Parathyroid adenoma (tissue), 2 donors: Measurements from ENCODE around the gene COL18A1.

Experiments used
- H2AFZ ChIP-seq: fragments of 300-600 bp; sonication (generic); one replicate; pipeline ENCODE4 v1.7.0; 2017; ENCODE audit warnings: antibody characterized with exemption, mild to moderate bottlenecking
- H3K27ac ChIP-seq: fragments of 300-600 bp; sonication (generic); one replicate; pipeline ENCODE4 v1.7.0; 2017
- H3K27me3 ChIP-seq: fragments of 300-600 bp; sonication (generic); one replicate; pipeline ENCODE4 v1.7.0; 2017; ENCODE audit warnings: low read length; ENCODE audit not compliant: control insufficient read depth, insufficient read depth
- H3K36me3 ChIP-seq: fragments of 300-600 bp; sonication (generic); one replicate; pipeline ENCODE4 v1.7.0; 2017; ENCODE audit warnings: low read length; ENCODE audit not compliant: control insufficient read depth, insufficient read depth
- H3K4me1 ChIP-seq: fragments of 300-600 bp; sonication (generic); one replicate; pipeline ENCODE4 v1.7.0; 2017; ENCODE audit warnings: control low read depth
- H3K4me2 ChIP-seq: fragments of 300-600 bp; sonication (generic); one replicate; pipeline ENCODE4 v1.7.0; 2017; ENCODE audit warnings: low read length
- H3K4me3 ChIP-seq: fragments of 300-600 bp; sonication (generic); one replicate; pipeline ENCODE4 v1.7.0; 2017; ENCODE audit warnings: low read depth, low read length
- H3K79me2 ChIP-seq: fragments of 300-600 bp; sonication (generic); one replicate; pipeline ENCODE4 v1.7.0; 2017; ENCODE audit warnings: control low read depth
- H3K9ac ChIP-seq: fragments of 300-600 bp; sonication (generic); one replicate; pipeline ENCODE4 v1.7.0; 2017; ENCODE audit warnings: mild to moderate bottlenecking
- H3K9me3 ChIP-seq: fragments of 300-600 bp; sonication (generic); one replicate; pipeline ENCODE4 v1.7.0; 2017; ENCODE audit warnings: low read length; ENCODE audit not compliant: control insufficient read depth
- CTCF ChIP-seq: fragments of 300-600 bp; sonication (generic); IDR thresholded peaks from one replicate; pipeline ENCODE4 v1.7.0; 2017; ENCODE audit warnings: antibody characterized with exemption, mild to moderate bottlenecking
- donor health status: primary hyperparathyroidism.

The COL18A1 gene

DNA sequence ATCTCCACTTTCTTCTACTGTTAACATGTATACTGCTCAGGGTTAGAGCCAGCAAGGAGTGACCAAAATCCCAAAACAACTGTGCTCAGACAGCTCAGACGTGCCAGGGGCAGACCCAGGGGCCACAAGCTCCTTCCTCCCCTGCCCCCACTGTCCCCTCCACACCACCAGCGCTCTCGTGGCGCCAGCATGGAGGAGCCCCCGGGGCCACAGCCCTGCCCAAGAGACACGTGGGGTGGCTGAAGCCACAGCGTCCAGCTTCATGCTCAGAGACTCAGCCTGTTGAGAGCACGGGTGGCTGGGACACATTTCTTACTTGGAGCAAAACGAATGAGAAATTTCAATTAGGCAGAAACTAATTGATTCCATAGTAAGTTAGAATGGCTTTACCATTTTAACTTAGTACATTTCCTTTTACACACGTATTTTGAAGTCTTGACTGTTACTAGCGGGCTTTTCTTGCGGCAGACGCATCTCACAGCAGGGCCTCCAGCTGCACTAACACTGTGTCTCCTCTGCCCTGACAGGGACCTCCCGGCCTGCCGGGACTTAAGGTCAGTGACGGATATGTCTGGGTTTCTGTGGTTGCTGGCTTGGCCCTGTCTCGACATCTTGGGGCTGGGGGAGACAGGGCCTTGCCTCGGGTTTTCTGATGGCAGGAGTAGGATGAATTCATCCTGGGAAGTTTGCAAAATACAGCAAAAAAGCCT, 83.1 kb downstream of the COL18A1 start:
- no peaks in the 10 kb centered on the region for H3K4me1 ChIP-seq
- no peaks in the 10 kb centered on the region for H3K79me2 ChIP-seq
- no peak overlapping the region for H3K27ac ChIP-seq
- no peak for TF ChIP-seq CTCF
- no peak overlapping the region for H3K9ac ChIP-seq
- no peaks in the 10 kb centered on the region for H3K36me3 ChIP-seq
- H3K9me3 ChIP-seq: no peaks in the 10 kb centered on the region
- H2AFZ ChIP-seq: no peak overlapping the region
- H3K27me3 ChIP-seq: no peaks in the 10 kb centered on the region
- no peak overlapping the region for H3K4me2 ChIP-seq
- H3K4me3 ChIP-seq: no peak overlapping the region

DNA sequence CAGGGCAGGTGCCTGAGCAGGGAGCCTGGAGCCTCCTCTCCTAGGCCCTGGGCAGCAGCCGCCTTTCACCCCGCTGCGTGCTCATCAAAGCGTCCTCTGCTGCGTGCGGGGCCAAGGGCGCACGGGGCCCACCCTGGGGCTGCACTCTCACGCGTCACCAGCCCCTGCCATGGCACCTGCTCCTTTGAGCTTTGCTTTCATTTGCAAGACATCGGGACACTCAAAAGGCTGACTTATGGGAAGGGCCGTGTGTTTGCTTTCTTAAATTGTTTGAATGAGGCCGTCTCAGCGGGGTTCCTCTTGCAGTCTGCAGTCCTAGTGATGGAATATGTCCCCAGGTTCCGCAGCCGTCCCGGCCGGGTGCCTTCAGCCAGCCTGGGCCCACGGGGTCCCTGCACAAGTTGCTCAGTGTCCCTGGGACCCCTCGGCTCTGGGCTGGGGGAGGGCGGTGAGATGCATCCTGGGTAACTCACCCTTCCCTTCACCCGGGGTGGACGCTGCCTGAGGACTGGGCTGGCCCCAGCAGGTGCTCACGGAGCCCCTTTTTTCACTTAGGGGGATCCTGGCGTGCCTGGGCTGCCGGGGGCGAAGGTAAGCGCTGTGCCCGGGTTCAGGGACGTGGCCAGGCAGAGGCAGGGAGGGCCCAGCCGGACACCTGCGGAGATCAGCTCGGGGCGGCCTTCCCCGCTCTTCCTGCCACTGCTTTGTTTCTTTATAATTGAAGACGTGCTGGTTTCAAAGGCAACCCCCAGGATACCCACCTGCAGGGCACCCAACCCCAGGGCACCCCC, 84.2 kb downstream of the COL18A1 start:
- Histone ChIP-seq H2AFZ (no peak overlapping the region), H3K4me2 (no peak overlapping the region), H3K9ac (no peak overlapping the region), H3K27ac (no peak overlapping the region), H3K4me1 (no peaks in the 10 kb centered on the region), H3K9me3 (no peaks in the 10 kb centered on the region), H3K79me2 (no peaks in the 10 kb centered on the region), H3K27me3 (no peaks in the 10 kb centered on the region), H3K4me3 (no peak overlapping the region), H3K36me3 (no peaks in the 10 kb centered on the region)
- no peak for TF ChIP-seq CTCF

DNA sequence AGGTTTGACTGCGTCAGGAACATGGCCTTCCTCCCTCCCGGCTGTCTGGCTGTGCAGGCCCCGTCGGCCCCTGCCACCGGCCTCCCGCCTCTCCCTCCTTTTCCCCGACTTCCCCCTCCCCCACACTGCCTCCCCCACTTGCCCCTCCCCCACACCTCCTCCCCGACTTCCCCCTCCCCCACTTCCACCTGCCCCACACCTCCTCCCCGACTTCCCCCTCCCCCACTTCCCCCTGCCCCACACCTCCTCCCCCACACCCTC, 84.7 kb downstream of the COL18A1 start:
- Histone ChIP-seq H3K9ac (no peak overlapping the region), H3K4me3 (no peak overlapping the region), H3K4me1 (no peaks in the 10 kb centered on the region), H3K27me3 (no peaks in the 10 kb centered on the region), H3K4me2 (no peak overlapping the region), H3K79me2 (no peaks in the 10 kb centered on the region), H2AFZ (no peak overlapping the region), H3K27ac (no peak overlapping the region), H3K9me3 (no peaks in the 10 kb centered on the region), H3K36me3 (no peaks in the 10 kb centered on the region)
- TF ChIP-seq CTCF: no peak

- H2AFZ ChIP-seq: no peak overlapping the region
- no peaks in the 10 kb centered on the region for H3K9me3 ChIP-seq
- no peak overlapping the region for H3K27ac ChIP-seq
- no peak overlapping the region for H3K4me3 ChIP-seq
- no peaks in the 10 kb centered on the region for H3K27me3 ChIP-seq
- TF ChIP-seq CTCF: no peak
- H3K36me3 ChIP-seq: no peaks in the 10 kb centered on the region
- H3K4me1 ChIP-seq: no peaks in the 10 kb centered on the region
- no peak overlapping the region for H3K9ac ChIP-seq
- H3K79me2 ChIP-seq: no peaks in the 10 kb centered on the region
- H3K4me2 ChIP-seq: no peak overlapping the region
Measured at GRCh38 chr21:45490049-45490731, 85.2 kb downstream of the COL18A1 start.
